GM13977 (cell line): Measurements from ENCODE around the gene ISY1.
"Not testable (repeated sequence)": the region's sequence is repeated elsewhere in the genome, so short reads cannot be mapped to it uniquely, and the experiment has no call there.

Source experiments
- DNase-seq: peaks from one replicate; pipeline ENCODE4 v3.0.0; 2012; ENCODE audit warnings: low spot score
- in situ Hi-C: fragments of 300-500 bp; cut with MboI; formaldehyde crosslinking; loops from one replicate; pipeline ENCODE4 v1.12.0; 2022; ENCODE audit warnings: low sequenced_read_pairs, low pct_unique_long_range_greater_than_20kb, mixed read lengths, inconsistent platforms; ENCODE audit not compliant: unreplicated experiment
- TF ChIP-seq, protein P1 (sequence below): IDR thresholded peaks from 2 replicates; pipeline ENCODE4 v1.5.1; 2012; ENCODE audit warnings: mild to moderate bottlenecking, control low read depth; ENCODE audit not compliant: insufficient read depth; ENCODE audit errors: extremely low read depth, missing control alignments

Gene ISY1

DNA sequence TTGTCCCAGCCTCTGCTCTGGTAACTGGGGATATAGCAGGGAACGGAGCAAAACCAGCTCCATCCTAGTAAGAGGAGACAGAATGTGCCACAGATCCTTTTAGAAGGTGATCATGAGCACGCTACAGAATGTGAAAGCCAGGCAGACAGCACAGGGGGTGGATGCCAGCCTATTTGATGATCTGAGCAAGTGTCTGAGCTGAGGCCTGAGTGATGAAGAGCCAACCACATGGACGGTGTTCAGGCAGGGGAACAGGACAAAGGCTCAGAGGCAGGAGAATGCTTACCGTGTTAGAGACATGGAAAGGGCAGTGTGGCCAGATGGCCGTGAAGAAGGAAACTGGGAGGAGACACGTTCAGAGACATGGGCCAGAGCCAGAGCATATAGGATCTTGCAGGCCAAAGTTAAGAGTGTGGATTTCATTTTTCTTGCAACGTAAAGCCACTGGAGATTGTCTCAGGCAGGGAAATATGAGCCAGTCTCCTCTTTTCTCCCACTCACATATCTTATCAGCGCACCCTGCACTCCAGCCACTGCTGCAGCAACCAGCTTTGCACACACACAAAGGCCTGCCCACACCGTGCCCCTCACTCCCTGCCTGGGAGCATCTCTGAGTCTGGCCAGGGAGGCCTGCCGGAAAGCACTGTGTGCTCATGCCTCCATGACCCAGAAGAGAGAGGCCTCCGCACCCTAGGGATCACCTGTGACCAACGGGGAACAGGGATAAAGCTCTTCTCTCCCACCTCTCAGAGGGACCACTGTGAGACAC, 59.3 kb downstream of the ISY1 start:
- TF ChIP-seq, protein P1, sequence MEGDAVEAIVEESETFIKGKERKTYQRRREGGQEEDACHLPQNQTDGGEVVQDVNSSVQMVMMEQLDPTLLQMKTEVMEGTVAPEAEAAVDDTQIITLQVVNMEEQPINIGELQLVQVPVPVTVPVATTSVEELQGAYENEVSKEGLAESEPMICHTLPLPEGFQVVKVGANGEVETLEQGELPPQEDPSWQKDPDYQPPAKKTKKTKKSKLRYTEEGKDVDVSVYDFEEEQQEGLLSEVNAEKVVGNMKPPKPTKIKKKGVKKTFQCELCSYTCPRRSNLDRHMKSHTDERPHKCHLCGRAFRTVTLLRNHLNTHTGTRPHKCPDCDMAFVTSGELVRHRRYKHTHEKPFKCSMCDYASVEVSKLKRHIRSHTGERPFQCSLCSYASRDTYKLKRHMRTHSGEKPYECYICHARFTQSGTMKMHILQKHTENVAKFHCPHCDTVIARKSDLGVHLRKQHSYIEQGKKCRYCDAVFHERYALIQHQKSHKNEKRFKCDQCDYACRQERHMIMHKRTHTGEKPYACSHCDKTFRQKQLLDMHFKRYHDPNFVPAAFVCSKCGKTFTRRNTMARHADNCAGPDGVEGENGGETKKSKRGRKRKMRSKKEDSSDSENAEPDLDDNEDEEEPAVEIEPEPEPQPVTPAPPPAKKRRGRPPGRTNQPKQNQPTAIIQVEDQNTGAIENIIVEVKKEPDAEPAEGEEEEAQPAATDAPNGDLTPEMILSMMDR: no peak
- in situ Hi-C loops: no loop called here
- DNase-seq: no peak

DNA sequence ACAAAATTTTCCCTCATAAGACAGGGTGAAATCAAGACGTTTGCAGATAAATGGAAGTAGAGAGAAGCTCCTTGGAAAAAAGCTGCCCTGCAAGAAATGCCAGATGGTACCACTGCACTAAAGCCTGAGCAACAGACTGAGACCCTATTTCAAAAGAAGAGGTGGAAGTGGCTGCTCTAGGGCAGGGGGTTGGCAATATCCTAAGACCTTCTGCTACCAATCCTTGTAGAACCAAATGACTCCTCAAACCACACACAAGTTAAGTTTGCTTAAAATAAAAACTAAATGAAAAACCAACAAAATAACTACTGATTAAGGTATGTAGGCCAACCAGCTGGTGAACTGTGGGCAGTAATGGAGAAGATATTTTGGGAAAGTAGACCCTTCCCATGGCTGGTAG, 60.6 kb downstream of the ISY1 start:
- TF ChIP-seq, protein P1: no peak
- in situ Hi-C loops: no loop called here
- no peak for DNase-seq

DNA sequence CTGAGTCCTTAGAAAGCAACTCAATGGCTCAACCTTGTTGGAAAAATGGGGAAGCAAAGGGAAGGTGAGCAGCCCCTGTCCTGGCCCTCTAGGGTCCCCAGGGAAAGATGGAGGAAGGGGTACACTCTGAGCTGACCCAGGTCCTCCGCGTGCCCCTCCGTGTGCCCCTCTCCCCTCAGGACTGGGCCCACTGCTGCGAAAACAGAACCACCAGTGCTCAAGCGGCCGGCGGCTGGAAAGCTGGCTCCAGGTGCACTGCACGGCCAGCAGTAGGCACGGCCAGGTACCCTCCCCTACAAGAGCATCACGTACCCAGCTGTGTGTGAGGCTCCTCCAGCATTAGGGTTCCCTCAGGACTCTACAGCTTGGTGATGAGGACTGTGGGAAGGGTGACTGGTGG, 65.6 kb downstream of the ISY1 start:
- no peak for DNase-seq
- TF ChIP-seq, protein P1: no peak
- in situ Hi-C loops: no loop called here

DNA sequence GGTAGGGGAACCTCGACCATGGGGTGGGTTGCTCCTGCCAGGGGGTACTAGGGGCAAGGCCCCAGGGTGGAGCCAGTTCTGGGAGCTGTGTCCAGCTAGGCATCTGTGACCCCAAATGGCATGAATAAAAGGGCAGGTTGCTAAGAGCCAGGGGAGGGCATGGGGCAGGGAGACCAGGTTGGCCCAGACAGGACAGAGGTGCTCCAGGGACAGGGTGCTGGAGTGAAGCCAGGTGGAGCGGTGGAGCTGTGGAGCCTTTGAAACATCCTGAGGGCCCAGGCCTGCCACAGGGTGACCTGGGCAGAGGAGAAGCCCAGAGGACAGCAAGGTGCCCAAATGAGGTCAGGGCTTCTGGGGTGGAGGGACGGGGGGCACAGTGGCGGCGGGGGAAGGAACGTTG, 72.6 kb downstream of the ISY1 start:
- DNase-seq, in situ Hi-C loops: not testable (repeated sequence)

DNA sequence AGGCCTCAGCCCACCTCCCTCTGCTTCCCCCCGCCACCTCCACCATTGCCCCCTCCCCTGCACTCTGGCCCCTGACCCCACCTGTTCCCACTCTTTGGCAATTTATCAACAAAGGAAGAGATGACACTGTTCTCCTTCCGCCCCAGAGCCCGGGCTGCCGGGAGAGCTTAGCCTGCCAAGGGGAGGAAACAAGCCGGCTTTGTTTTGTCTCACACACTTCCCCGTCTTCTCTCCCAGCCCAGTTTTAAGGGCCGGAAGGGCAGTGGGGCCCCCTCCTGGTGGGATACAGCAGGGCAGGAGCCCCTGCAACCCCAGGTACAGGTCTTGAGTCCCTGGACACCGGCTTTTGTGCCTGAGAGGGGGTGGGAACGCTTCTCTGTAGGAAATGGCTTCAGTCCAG, 73.0 kb downstream of the ISY1 start:
- DNase-seq: not testable (repeated sequence)

DNA sequence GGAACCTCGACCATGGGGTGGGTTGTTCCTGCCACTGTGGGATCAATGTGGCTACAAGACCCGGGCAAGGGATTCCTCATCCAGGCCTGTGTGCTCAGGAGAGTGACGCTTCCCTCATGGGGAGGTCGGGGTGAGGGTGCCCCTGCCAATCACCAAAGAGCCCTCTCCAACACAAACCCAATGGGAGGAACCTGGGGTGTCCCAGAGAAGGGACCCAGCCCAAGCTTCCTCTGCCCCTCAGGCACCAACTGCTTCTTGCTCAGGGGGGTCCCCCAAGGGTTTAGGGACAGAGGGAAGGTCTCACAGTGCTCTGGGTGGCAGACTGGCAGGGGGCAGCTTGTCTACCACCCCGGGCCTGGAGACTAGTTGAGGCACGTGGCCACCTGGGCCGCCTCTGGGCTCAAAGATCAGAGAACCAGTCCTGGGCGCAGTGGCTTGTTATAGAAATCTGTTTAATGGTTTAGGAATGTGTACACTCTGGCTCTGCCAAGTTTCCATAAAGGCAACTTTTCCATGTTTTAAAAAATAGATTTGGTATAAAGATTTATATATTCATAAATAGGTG, 73.6 kb downstream of the ISY1 start:
- no peak for DNase-seq

More for the DNA sequence above, 73.0 kb downstream of the ISY1 start:
- in situ Hi-C loops: not testable (repeated sequence)

DNA sequence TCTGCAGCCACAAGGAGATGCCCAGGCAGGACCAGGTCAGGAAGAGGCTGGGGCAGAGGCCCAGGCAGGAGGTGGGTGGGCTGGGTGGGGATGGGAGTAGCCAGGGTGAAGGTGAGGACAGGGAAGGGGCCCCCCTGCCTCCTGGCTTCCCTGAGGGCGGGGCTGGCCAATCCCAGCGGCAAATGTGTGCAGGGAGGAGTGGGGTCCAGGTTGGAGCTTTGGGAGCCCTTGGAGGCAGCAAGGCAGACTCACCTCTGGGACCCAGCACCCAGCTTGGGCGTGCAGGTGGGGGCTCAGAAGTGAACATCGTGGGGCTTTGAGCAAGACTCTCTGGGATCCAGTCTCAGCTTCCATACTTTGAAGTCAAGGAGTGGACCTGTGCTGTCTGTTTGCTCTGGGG, 75.0 kb downstream of the ISY1 start:
- TF ChIP-seq, protein P1: no peak
- in situ Hi-C loops: no loop called here
- DNase-seq: no peak

More for the DNA sequence above, 73.6 kb downstream of the ISY1 start:
- in situ Hi-C loops: no loop called here
- TF ChIP-seq, protein P1: no peak

DNA sequence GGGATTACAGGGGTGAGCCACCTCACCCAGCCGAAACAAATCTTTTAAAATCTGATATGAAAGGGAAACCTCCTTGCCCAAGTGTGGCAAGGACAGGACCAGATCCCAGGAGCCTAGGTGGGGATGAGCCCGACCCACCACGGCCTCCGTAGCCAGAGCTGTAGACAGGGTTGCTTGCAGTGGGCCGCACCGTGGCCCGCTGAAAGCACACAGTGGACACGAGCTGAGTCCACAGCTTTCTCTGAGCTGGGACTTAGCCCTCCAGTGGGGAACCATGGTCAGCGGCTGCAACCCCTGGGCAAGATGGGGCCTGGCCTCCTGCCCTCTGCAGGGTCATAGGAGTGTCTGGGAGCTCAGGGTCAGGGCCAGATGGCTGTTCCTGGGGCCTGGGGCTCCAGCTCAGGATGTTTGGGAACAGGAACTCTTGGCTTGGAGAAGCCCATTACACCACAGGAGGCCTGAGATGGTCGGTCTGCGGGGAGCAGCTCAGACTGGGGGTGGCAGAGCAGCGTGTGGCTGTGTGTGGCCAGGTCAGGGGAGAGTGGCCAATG, 75.6 kb downstream of the ISY1 start:
- in situ Hi-C loops: no loop called here
- TF ChIP-seq, protein P1: no peak
- DNase-seq: no peak
